GM21423 (cell line): Measurements from ENCODE around the gene SULT1C4.
"Not testable (repeated sequence)": the region's sequence is repeated elsewhere in the genome, so short reads cannot be mapped to it uniquely, and the experiment has no call there.

Source experiments
- ATAC-seq: cut with Tn5 transposase; IDR thresholded peaks from one replicate; pipeline ENCODE4 v1.9.1; 2021; ENCODE audit warnings: mild to moderate bottlenecking, moderate library complexity; ENCODE audit not compliant: unreplicated experiment

SULT1C4 gene

GRCh38 chr2:108377815-108378630 lies at the start of gene SULT1C4:
Gene SULT1C4 (plus strand): TSS chr2:108377954. CDS start chr2:108378338, 384 bp downstream.
- no peak for ATAC-seq

GRCh38 chr2:108329771-108330170 lies 48.0 kb upstream of the SULT1C4 start:
- ATAC-seq, result no peak

- ATAC-seq, result no peak
These were observed 46.8 kb upstream of the SULT1C4 start for GRCh38 chr2:108330979-108331378.

- no peak for ATAC-seq
These were observed 31.8 kb upstream of the SULT1C4 start for GRCh38 chr2:108345951-108346350.

- ATAC-seq, result no peak
These were observed 30.9 kb upstream of the SULT1C4 start for GRCh38 chr2:108346827-108347226.

GRCh38 chr2:108347786-108348185 lies 30.0 kb upstream of the SULT1C4 start:
- no peak for ATAC-seq

- no peak for ATAC-seq
These were observed 28.8 kb upstream of the SULT1C4 start for GRCh38 chr2:108348816-108349570.

- ATAC-seq, result no peak
These were observed 28.2 kb upstream of the SULT1C4 start for GRCh38 chr2:108349571-108349928.

GRCh38 chr2:108351889-108352288 lies 25.9 kb upstream of the SULT1C4 start:
- no peak for ATAC-seq

GRCh38 chr2:108354136-108354535 lies 23.6 kb upstream of the SULT1C4 start:
- no peak for ATAC-seq

GRCh38 chr2:108355906-108356734 lies 21.6 kb upstream of the SULT1C4 start:
- ATAC-seq, result no peak

GRCh38 chr2:108359336-108359735 lies 18.4 kb upstream of the SULT1C4 start:
- ATAC-seq, result not testable (repeated sequence)

GRCh38 chr2:108360776-108361468 lies 16.8 kb upstream of the SULT1C4 start:
- ATAC-seq, result no peak

GRCh38 chr2:108363024-108363907 lies 14.5 kb upstream of the SULT1C4 start:
- no peak for ATAC-seq

- no peak for ATAC-seq
These were observed 13.9 kb upstream of the SULT1C4 start for GRCh38 chr2:108363908-108364225.

- ATAC-seq, result no peak
These were observed 13.0 kb upstream of the SULT1C4 start for GRCh38 chr2:108364676-108365297.

- ATAC-seq, result no peak
These were observed 12.1 kb upstream of the SULT1C4 start for GRCh38 chr2:108365656-108366055.

- no peak for ATAC-seq
These were observed 10.7 kb upstream of the SULT1C4 start for GRCh38 chr2:108367014-108367413.

GRCh38 chr2:108367561-108368175 lies 10.1 kb upstream of the SULT1C4 start:
- no peak for ATAC-seq
